Fibroblast of peridontal ligament (primary cell): ENCODE measurements around the gene ZNF581.

ENCODE experiments used
- DNase-seq: peaks from one replicate; pipeline ENCODE4 v3.0.0-alpha.2; 2010; ENCODE audit errors: extremely low read depth

Gene ZNF581

GRCh38 chr19:55694656-55695491 is 51.4 kb downstream of the ZNF581 start:
- DNase-seq = no peak
